Measurements from ENCODE around the gene DENND1A.

DNA sequence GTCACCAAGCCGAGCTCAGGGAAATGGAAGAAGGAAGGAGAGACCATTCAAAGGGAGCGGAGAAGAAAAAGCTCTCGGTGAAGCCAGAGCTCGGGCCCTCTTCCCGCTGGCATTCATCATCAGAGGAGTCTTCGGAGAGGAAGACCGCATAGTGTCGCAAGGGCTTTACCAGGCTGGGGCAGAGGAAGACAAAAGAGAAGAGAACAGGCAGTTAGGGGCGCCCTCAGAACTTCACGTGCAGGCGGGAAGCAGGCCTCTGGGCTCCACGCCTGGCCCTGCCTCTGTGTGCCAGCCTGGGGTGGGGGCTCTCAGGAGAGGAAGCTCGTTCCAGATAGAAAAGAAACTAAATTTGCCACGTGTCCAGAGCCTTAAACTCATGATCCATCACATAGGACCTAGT, 542.2 kb downstream of the DENND1A start:
- TF ChIP-seq ZNF274 (IDR thresholded peaks at IDR 0.05; ENCODE audit: low read depth, low read length) (no peak), SUZ12 (IDR thresholded peaks at IDR 0.05; ENCODE audit: extremely low read depth, insufficient read depth, insufficient read length) (no peak)

Data from NT2/D1 (cell line).